Umbilical cord (tissue), 2 donors: ENCODE measurements around the gene CACNA1C. TPM values are rescaled to one million over a fixed set of nuclear protein-coding genes. Genes with fewer than 3 reads are reported as not detected.
"Not testable (repeated sequence)": the region's sequence is repeated elsewhere in the genome, so short reads cannot be mapped to it uniquely, and the experiment has no call there.

Source experiments
- DNase-seq: peaks from one replicate; pipeline ENCODE4 v3.0.0-alpha.2; 2015; ENCODE audit warnings: low spot score
- total RNA-seq: library from RNA; depleted of rRNA; stranded (reverse); fragments of >200 nt; gene quantifications from one replicate; pipeline ENCODE4 v1.2.3, GENCODE V29; 2014; ENCODE audit warnings: low replicate concordance; ENCODE audit not compliant: insufficient read depth

Gene CACNA1C
- total RNA-seq, 1 donor from 2014 or later = 116 TPM

DNA sequence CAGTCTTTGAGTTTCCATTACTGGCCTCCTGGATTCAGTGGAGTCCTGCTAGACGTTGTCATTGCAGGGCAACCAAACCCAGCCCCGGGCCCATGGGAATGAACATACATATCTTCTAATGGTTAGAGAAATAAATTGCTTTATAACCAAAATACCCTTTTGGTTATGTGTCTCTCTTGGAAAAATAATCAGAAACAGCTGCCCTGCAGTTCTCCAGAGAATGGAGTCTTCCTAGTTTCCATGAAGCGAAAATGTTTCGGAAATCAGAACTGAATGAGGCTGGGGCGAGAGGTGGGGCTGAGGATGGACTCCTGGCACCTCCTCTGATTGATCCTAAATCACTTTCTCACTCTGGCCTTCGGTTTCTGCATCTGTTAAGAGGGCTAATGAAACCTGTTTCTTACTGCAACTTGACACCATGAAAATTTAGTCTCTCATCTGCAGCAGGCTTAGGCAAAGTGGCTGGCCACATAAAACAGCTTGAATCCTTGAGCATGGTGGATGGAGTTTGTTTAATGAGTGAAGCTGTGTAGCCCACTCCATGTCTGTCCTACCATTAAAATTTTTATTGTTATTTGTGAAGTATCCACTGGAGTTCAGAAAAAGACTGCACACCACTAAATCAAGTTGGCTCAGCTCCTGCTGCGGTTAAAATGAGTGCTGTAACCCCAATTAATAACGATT lies 198.9 kb downstream of the CACNA1C start:
- DNase-seq = no peak

DNA sequence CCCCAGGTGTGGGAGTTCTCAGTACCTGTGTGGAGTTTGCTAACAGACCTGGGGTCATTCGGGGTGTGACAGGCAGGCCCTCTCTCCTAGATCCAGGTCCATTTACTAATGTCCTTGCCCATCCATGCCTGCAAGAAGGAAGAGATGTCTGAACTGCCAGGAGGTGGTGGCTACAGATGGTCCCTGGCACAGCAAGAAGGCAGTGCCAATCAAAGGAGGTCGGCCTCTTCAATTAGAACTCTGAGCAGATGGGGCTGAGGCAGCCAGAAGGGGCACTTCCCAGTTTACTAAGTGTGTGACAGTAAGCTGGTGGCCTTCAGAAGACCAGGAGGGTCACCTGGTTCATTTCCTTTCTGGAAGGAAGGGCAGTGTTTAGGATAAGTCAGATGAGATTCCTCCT lies 202.5 kb downstream of the CACNA1C start:
- no peak for DNase-seq

GRCh38 chr12:2255731-2256130 lies 202.9 kb downstream of the CACNA1C start:
- not testable (repeated sequence) for DNase-seq

GRCh38 chr12:2256453-2256852 lies 203.7 kb downstream of the CACNA1C start:
- no peak for DNase-seq

DNA sequence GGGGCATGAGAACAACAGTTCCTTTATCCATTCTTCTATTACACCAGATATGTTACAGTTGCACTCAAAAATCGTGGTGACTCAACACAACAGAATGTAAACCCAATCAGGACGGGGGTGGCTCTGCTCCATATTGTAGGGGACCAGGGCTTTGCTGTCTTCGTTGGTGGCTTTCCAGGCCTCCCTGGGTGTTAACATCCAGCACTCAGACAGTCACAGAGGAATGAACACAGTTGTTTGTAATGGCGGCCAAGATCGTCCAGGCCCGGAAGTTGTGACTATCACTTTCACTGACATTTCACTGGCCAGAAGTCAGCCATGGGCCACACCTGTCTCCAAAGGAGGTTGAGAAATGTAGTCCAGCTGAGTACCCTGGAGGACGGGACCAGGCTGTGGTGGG lies 204.1 kb downstream of the CACNA1C start:
- DNase-seq = no peak

DNA sequence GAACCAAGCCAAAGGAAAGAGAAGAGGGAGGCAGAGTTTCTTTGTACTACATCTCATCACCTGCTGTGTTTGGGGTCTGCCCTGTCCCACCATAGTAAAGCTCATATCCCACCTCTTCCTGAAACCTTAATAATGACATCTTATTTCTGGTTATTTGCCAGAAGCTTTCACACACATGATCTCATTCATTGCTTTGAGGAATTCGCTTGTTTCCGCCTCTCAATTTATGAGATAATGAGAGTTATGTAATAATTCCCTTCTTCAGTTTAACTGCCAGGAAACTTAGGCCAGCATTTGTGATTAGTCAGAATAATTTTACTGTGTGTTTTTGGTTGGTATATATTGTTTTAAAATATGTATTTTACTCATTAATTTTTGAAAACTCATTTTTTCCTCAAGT lies 205.2 kb downstream of the CACNA1C start:
- DNase-seq = no peak

DNA sequence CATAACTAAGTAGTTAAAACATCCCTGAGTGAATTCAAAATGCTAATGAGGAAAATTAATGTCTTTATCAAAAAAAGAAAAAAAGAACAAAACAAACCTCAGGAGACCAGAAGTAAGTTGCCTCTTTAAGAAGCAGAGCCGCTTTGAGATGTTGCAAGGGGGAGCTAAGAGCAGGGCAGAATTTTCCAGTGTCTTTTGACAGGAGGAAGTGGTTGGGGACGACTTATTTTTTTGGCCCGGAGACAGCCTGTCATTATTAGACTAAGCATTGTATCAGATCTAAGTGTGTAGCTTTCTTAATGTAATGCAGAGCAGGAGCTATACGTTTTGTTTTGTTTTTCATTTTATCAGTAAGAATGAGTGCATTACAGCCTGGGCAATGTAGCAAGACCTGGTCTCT lies 206.6 kb downstream of the CACNA1C start:
- no peak for DNase-seq

GRCh38 chr12:2260441-2260840 lies 207.7 kb downstream of the CACNA1C start:
- no peak for DNase-seq

GRCh38 chr12:2261708-2262107 lies 208.9 kb downstream of the CACNA1C start:
- no peak for DNase-seq

GRCh38 chr12:2262449-2262848 lies 209.7 kb downstream of the CACNA1C start:
- no peak for DNase-seq

- DNase-seq = peak; percentile 71
Observed at GRCh38 chr12:2263901-2264300, 211.1 kb downstream of the CACNA1C start.

- DNase-seq = peak; percentile 84
Observed at GRCh38 chr12:2264651-2265232, 212.0 kb downstream of the CACNA1C start.

- no peak for DNase-seq
Observed at GRCh38 chr12:2265461-2266167, 212.8 kb downstream of the CACNA1C start.

DNA sequence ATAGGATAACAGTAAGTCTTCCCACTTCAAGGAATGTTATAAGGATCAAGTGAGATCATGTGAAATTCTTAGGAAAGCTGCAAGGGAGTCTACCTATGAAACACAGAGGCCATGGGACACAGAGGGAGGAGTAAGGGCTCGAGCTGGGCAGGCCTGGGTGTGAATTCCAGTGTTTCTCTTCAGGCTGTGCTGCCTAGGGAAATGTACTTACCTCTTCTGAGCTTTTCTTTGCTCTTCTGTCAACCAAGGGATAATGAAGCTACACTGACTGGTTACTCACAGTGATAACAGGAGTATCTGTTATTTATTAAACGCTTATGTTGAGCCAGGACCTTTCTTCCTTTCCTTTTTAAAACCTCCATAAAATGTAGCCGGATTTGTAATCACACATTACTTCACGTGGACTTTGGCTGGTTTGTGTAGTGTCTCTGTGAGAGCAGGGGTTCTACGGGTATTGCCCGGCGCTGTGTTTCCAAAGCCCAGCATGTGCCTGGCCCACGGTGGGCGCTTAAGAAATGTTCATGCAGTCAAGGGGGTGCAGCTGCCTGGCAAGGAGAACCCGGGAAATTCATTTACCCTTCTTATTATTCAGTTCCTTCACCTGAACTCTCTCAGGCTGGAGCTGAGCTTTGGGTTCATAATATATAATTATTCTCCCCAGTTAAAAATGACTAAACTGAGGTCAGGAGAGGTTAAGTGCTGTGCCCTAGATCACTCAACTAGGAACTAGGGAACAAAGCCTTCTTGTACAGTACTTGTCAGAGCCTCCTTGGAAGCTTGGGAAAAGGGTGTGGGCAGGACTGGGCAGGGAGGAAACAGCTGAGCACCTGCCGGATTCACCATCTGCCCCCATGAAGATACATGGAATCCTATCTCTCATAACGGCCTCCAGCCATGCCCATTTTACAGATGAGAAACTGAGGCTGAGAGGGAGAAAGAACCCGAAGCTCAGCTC lies 214.2 kb downstream of the CACNA1C start:
- peak; percentile 66 for DNase-seq

GRCh38 chr12:2267703-2268470 lies 215.1 kb downstream of the CACNA1C start:
- peak; percentile 52 for DNase-seq

- DNase-seq = peak; percentile 37
Observed at GRCh38 chr12:2268471-2269286, 215.9 kb downstream of the CACNA1C start.

DNA sequence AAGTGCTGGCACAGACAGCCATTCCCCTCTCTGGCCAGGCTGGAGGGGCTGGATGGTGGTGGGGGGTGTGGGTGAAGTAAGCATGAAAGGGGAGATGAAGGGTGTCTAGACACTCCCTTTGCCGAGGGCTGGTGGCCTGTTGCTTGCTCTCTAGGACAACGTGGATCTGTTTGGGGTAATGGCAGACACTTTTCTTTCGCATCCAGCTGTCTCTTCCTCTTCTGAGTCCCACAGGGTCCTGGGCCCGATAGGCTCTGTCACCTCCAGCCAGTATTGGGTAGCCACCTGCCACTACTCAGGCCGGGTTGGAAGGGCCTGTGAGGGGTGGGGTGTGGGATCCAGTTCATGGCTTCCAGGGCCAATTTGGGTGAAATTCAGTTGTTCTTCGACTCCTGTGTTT lies 218.1 kb downstream of the CACNA1C start:
- DNase-seq = no peak

- DNase-seq = no peak
Observed at GRCh38 chr12:2271961-2272360, 219.2 kb downstream of the CACNA1C start.

- no peak for DNase-seq
Observed at GRCh38 chr12:2273288-2273687, 220.5 kb downstream of the CACNA1C start.

- no peak for DNase-seq
Observed at GRCh38 chr12:2273751-2274150, 221.0 kb downstream of the CACNA1C start.
